NOMO-1 treated with DMSO at 0.1 percent for 48 hours (cell line): Measurements from ENCODE around the gene SCN4B.

Experiments used
- DNase-seq: peaks from one replicate; lab custom pipeline; 2025; ENCODE audit not compliant: unreplicated experiment; lab: John Stamatoyannopoulos, UW

The SCN4B gene

GRCh38 chr11:118132385-118133151 lies 20.1 kb downstream of the SCN4B start:
- DNase-seq, result no peak

GRCh38 chr11:118129471-118130172 lies 23.0 kb downstream of the SCN4B start:
- no peak for DNase-seq

- peak; percentile 54 for DNase-seq
These were observed 23.7 kb downstream of the SCN4B start for GRCh38 chr11:118128721-118129470.

GRCh38 chr11:118128310-118128709 lies 24.3 kb downstream of the SCN4B start:
- DNase-seq, result no peak

- no peak for DNase-seq
These were observed 26.4 kb downstream of the SCN4B start for GRCh38 chr11:118126082-118126838.

- no peak for DNase-seq
These were observed 27.6 kb downstream of the SCN4B start for GRCh38 chr11:118124929-118125535.

- DNase-seq, result no peak
These were observed 31.8 kb downstream of the SCN4B start for GRCh38 chr11:118120793-118121192.

- DNase-seq, result no peak
These were observed 34.6 kb downstream of the SCN4B start for GRCh38 chr11:118117790-118118601.

GRCh38 chr11:118115048-118115447 lies 37.6 kb downstream of the SCN4B start:
- DNase-seq, result no peak

- no peak for DNase-seq
These were observed 38.4 kb downstream of the SCN4B start for GRCh38 chr11:118114266-118114665.

GRCh38 chr11:118112711-118113430 lies 39.8 kb downstream of the SCN4B start:
- no peak for DNase-seq

- no peak for DNase-seq
These were observed 40.9 kb downstream of the SCN4B start for GRCh38 chr11:118111744-118112035.

- DNase-seq, result no peak
These were observed 41.4 kb downstream of the SCN4B start for GRCh38 chr11:118111019-118111743.

GRCh38 chr11:118109231-118109630 lies 43.4 kb downstream of the SCN4B start:
- no peak for DNase-seq

- no peak for DNase-seq
These were observed 44.1 kb downstream of the SCN4B start for GRCh38 chr11:118108513-118108912.

- DNase-seq, result no peak
These were observed 45.8 kb downstream of the SCN4B start for GRCh38 chr11:118106789-118107335.

- no peak for DNase-seq
These were observed 46.8 kb downstream of the SCN4B start for GRCh38 chr11:118105657-118106305.

GRCh38 chr11:118104491-118104890 lies 48.1 kb downstream of the SCN4B start:
- DNase-seq, result no peak
